Calu3 (cell line): ENCODE measurements around the gene CLEC16A. TPM values are rescaled to one million over a fixed set of nuclear protein-coding genes. Genes with fewer than 3 reads are reported as not detected.
A peak's percentile ranks its signal among the peaks of the same experiment; 100 is the strongest.
"Not testable (repeated sequence)": the region's sequence is repeated elsewhere in the genome, so short reads cannot be mapped to it uniquely, and the experiment has no call there.

Source experiments
- BruUV-seq: library from RNA; stranded (reverse); fragments of 400-500 nt; replicated peaks from 2 replicates; lab custom pipeline; 2021; lab: Mats Ljungman, UMichigan
- CTCF ChIA-PET: fragments of 300-600 bp; sonication (Branson Sonifier 250); formaldehyde crosslinking; loops from one replicate; lab custom pipeline; 2022; ENCODE audit warnings: antibody characterized with exemption; lab: Charles Lee
- DNase-seq: peaks from one replicate; pipeline ENCODE4 v3.0.0; 2022
- H3K27ac Mint-ChIP-seq: one replicate; pipeline ENCODE4 v1.8.0; 2022; ENCODE audit warnings: mixed read lengths; ENCODE audit not compliant: unreplicated experiment
- H3K27me3 Mint-ChIP-seq: one replicate; pipeline ENCODE4 v1.8.0; 2022; ENCODE audit warnings: mixed read lengths; ENCODE audit not compliant: unreplicated experiment
- H3K36me3 Mint-ChIP-seq: one replicate; pipeline ENCODE4 v1.8.0; 2022; ENCODE audit warnings: mild to moderate bottlenecking, moderate library complexity, mixed read lengths; ENCODE audit not compliant: insufficient read depth, unreplicated experiment
- H3K4me1 Mint-ChIP-seq: one replicate; pipeline ENCODE4 v1.8.0; 2022; ENCODE audit warnings: mild to moderate bottlenecking, low read depth, mixed read lengths; ENCODE audit not compliant: unreplicated experiment
- H3K4me3 Mint-ChIP-seq: one replicate; pipeline ENCODE4 v1.8.0; 2022; ENCODE audit warnings: mild to moderate bottlenecking, low read depth, moderate library complexity, mixed read lengths; ENCODE audit not compliant: unreplicated experiment
- H3K9me3 Mint-ChIP-seq: one replicate; pipeline ENCODE4 v1.8.0; 2022; ENCODE audit warnings: low read depth, mixed read lengths; ENCODE audit not compliant: unreplicated experiment
- CTCF ChIP-seq: fragments of 200-600 bp; IDR thresholded peaks from one replicate; pipeline ENCODE4 v1.8.0; 2022; ENCODE audit warnings: antibody characterized with exemption; ENCODE audit not compliant: unreplicated experiment
- intact Hi-C: fragments of 100-400 bp; cut with micrococcal nuclease; formaldehyde crosslinking; loops from one replicate; pipeline ENCODE4 v1.10.0; 2022; ENCODE audit not compliant: unreplicated experiment
- total RNA-seq: library from RNA; stranded (reverse); gene quantifications from 2 replicates; pipeline ENCODE4 v1.2.3, GENCODE V29; 2022

The CLEC16A gene
- total RNA-seq, 1 experiment from 2014 or later: 33.0 TPM

GRCh38 chr16:11100239-11100750, 155.9 kb downstream of the CLEC16A start:
- Mint-ChIP-seq H3K4me3 (no peak overlapping the region), H3K27me3 (no peaks in the 10 kb centered on the region), H3K9me3 (no peaks in the 10 kb centered on the region), H3K36me3 (no peaks in the 10 kb centered on the region), H3K27ac (no peak overlapping the region), H3K4me1 (peaks cover 33% of the 10 kb centered on the region)
- intact Hi-C loops: loop anchor here (10.0 kb wide), 1 partner anchor 155 kb away; the partner anchor contains the start of gene SOCS1
- TF ChIP-seq CTCF: no peak
- CTCF ChIA-PET: interaction anchor here (0.5 to 0.6 kb wide), 3 partner anchors 13 to 150 kb away, joined by 3 to 6 read pairs (median 3); no protein-coding TSS in a partner anchor
- DNase-seq: no peak
- no TSS peak for BruUV-seq

- no peaks in the 10 kb centered on the region for H3K36me3 Mint-ChIP-seq
- no peak overlapping the region for H3K4me3 Mint-ChIP-seq
- peaks cover 39% of the 10 kb centered on the region for H3K4me1 Mint-ChIP-seq
- H3K27ac Mint-ChIP-seq: peak overlapping the region; percentile 14
- CTCF ChIA-PET: interaction anchor here (0.6 kb wide), 1 partner anchor 266 kb away, joined by 4 read pairs; no protein-coding TSS in a partner anchor
- H3K27me3 Mint-ChIP-seq: no peaks in the 10 kb centered on the region
- DNase-seq: no peak
- TF ChIP-seq CTCF: no peak
- H3K9me3 Mint-ChIP-seq: no peaks in the 10 kb centered on the region
- intact Hi-C loops: loop anchor here (10.0 kb wide), 1 partner anchor 154 kb away; the partner anchor contains the start of gene SOCS1
- BruUV-seq: no TSS peak
These were observed 156.9 kb downstream of the CLEC16A start for GRCh38 chr16:11101283-11101682.

GRCh38 chr16:11101695-11102522, 157.5 kb downstream of the CLEC16A start:
- no peak for TF ChIP-seq CTCF
- CTCF ChIA-PET: interaction anchor here (0.6 to 1.2 kb wide), 7 partner anchors 8 to 510 kb away, joined by 3 to 12 read pairs (median 4); partner anchors contain the start of gene SOCS1
- H3K27ac Mint-ChIP-seq: peak overlapping the region; percentile 48
- no peaks in the 10 kb centered on the region for H3K9me3 Mint-ChIP-seq
- intact Hi-C loops: loop anchor here (10.0 kb wide), 1 partner anchor 153 kb away; the partner anchor contains the start of gene SOCS1
- H3K27me3 Mint-ChIP-seq: no peaks in the 10 kb centered on the region
- no peak overlapping the region for H3K4me3 Mint-ChIP-seq
- BruUV-seq: no TSS peak
- peaks cover 39% of the 10 kb centered on the region for H3K4me1 Mint-ChIP-seq
- DNase-seq: no peak
- H3K36me3 Mint-ChIP-seq: no peaks in the 10 kb centered on the region

GRCh38 chr16:11102523-11102898, 158.1 kb downstream of the CLEC16A start:
- H3K27ac Mint-ChIP-seq: peak overlapping the region; percentile 48
- no peak for TF ChIP-seq CTCF
- no TSS peak for BruUV-seq
- H3K4me1 Mint-ChIP-seq: peaks cover 39% of the 10 kb centered on the region
- H3K36me3 Mint-ChIP-seq: no peaks in the 10 kb centered on the region
- no peaks in the 10 kb centered on the region for H3K9me3 Mint-ChIP-seq
- CTCF ChIA-PET: interaction anchor here (0.7 to 1.2 kb wide), 6 partner anchors 8 to 510 kb away, joined by 3 to 12 read pairs (median 4); partner anchors contain the start of gene SOCS1
- no peak overlapping the region for H3K4me3 Mint-ChIP-seq
- intact Hi-C loops: loop anchor here (10.0 kb wide), 1 partner anchor 152 kb away; the partner anchor contains the start of gene SOCS1
- DNase-seq: no peak
- H3K27me3 Mint-ChIP-seq: no peaks in the 10 kb centered on the region

- not testable (repeated sequence) for BruUV-seq, H3K27me3 Mint-ChIP-seq
These were observed 158.9 kb downstream of the CLEC16A start for GRCh38 chr16:11103301-11103700.

More at GRCh38 chr16:11103301-11103700, 158.9 kb downstream of the CLEC16A start:
- peaks cover 39% of the 10 kb centered on the region for H3K4me1 Mint-ChIP-seq
- H3K4me3 Mint-ChIP-seq, DNase-seq, H3K27ac Mint-ChIP-seq, H3K9me3 Mint-ChIP-seq, H3K36me3 Mint-ChIP-seq: not testable (repeated sequence)
- CTCF ChIA-PET: interaction anchor here (0.7 kb wide), 1 partner anchor 211 kb away, joined by 3 read pairs; no protein-coding TSS in a partner anchor
- intact Hi-C loops: loop anchor here (10.0 kb wide), 1 partner anchor 152 kb away; the partner anchor contains the start of gene SOCS1
